GM12801 (cell line): Measurements from ENCODE around the gene FGF9.

Source experiments
- CTCF ChIP-seq: IDR thresholded peaks from one replicate; pipeline ENCODE4 v1.5.1; 2011; ENCODE audit warnings: control low read depth; ENCODE audit not compliant: insufficient read length; ENCODE audit errors: extremely low read depth

The FGF9 gene

GRCh38 chr13:21686751-21687391 lies 16.0 kb downstream of the FGF9 start:
- TF ChIP-seq CTCF, result no peak

- TF ChIP-seq CTCF, result no peak
Observed at GRCh38 chr13:21688056-21688455, 17.2 kb downstream of the FGF9 start.

GRCh38 chr13:21689097-21689496 lies 18.2 kb downstream of the FGF9 start:
- no peak for TF ChIP-seq CTCF

GRCh38 chr13:21690955-21691354 lies 20.1 kb downstream of the FGF9 start:
- TF ChIP-seq CTCF, result no peak

- TF ChIP-seq CTCF, result no peak
Observed at GRCh38 chr13:21691500-21691899, 20.6 kb downstream of the FGF9 start.

GRCh38 chr13:21691928-21692327 lies 21.1 kb downstream of the FGF9 start:
- TF ChIP-seq CTCF, result no peak

GRCh38 chr13:21694831-21695230 lies 24.0 kb downstream of the FGF9 start:
- TF ChIP-seq CTCF, result no peak
